Fibroblast of pulmonary artery (primary cell): Measurements from ENCODE around the gene SNAPC1.

Experiments used
- DNase-seq: peaks from one replicate; pipeline ENCODE4 v3.0.0-alpha.2; 2010; ENCODE audit warnings: low read depth
- H3K4me3 ChIP-seq: replicated peaks from 2 replicates; pipeline ENCODE4 v1.5.1; 2011; ENCODE audit warnings: low read depth, mild to moderate bottlenecking, control low read depth, low read length, moderate library complexity
- CTCF ChIP-seq: IDR thresholded peaks from 2 replicates; pipeline ENCODE4 v1.5.1; 2011; ENCODE audit warnings: mild to moderate bottlenecking, control low read depth, low read length, inconsistent platforms; ENCODE audit errors: missing control alignments

Gene SNAPC1, protein sequence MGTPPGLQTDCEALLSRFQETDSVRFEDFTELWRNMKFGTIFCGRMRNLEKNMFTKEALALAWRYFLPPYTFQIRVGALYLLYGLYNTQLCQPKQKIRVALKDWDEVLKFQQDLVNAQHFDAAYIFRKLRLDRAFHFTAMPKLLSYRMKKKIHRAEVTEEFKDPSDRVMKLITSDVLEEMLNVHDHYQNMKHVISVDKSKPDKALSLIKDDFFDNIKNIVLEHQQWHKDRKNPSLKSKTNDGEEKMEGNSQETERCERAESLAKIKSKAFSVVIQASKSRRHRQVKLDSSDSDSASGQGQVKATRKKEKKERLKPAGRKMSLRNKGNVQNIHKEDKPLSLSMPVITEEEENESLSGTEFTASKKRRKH

GRCh38 chr14:61761959-61762786 lies at the start of gene SNAPC1:
SNAPC1 (plus strand) TSS chr14:61762420; CDS start chr14:61762461, 41 bp downstream.
- peak; percentile 99 for DNase-seq
- peak within 1 kb of the TSS; percentile 88 for H3K4me3 ChIP-seq
- no peak for TF ChIP-seq CTCF

DNA sequence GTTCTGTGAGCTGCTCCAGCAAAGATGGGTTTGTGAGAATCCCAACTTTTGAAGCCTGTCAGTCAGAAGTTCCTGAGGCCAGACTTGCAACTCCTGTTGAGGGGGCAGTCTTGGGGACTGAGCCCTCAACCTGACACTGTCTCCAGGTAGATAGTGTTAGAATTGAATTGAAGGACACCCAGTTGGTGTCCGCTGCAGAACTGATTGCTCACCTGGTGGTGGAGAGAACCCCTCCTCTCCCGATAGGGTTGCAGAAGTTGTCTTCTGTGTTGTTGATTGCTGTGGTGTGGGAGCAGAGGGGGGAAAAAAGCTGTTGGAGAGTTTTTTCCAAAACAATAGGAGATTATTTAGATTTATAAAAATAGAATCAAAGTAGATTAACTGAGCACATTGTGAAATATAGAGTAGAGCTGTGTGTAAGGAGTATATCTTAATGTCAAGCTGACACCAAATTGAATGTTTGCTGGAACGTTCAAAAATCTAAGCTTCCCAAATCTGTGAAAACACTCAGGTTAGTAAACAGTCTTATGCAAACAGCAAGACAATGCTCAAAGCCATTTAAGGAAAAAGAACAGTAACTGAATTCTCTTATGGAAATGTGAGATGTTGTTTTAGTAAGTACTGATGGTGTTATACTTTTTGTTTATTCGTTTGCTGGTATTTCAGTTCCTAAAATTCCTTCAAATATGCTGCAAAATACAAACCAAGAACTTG lies 48.3 kb upstream of the SNAPC1 start:
- H3K4me3 ChIP-seq, result peak overlapping the region; percentile 43
- DNase-seq, result no peak
- no peak for TF ChIP-seq CTCF

- H3K4me3 ChIP-seq, result peak overlapping the region; percentile 39
- no peak for DNase-seq
- TF ChIP-seq CTCF, result no peak
Measured at GRCh38 chr14:61716956-61717355, 45.3 kb upstream of the SNAPC1 start.

DNA sequence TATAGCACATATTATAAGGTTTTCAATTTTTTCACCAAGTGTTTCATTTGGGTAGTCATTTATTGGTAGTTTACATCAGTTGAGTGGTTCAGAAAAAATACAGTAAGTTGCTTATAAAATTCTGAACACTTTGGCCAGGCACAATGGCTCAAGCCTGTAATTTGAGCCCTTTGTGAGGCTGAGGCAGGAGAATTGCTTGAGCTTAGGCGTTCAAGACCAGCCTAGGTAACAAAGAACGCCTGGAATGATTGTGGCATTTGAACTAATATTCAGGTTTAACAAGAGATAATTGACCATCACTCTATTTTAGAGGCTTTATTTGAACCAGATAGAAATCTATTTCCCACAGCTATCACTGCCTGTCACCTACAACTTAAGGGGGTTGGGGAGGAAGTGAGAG lies 44.2 kb upstream of the SNAPC1 start:
- TF ChIP-seq CTCF, result no peak
- peak overlapping the region; percentile 32 for H3K4me3 ChIP-seq
- DNase-seq, result no peak

DNA sequence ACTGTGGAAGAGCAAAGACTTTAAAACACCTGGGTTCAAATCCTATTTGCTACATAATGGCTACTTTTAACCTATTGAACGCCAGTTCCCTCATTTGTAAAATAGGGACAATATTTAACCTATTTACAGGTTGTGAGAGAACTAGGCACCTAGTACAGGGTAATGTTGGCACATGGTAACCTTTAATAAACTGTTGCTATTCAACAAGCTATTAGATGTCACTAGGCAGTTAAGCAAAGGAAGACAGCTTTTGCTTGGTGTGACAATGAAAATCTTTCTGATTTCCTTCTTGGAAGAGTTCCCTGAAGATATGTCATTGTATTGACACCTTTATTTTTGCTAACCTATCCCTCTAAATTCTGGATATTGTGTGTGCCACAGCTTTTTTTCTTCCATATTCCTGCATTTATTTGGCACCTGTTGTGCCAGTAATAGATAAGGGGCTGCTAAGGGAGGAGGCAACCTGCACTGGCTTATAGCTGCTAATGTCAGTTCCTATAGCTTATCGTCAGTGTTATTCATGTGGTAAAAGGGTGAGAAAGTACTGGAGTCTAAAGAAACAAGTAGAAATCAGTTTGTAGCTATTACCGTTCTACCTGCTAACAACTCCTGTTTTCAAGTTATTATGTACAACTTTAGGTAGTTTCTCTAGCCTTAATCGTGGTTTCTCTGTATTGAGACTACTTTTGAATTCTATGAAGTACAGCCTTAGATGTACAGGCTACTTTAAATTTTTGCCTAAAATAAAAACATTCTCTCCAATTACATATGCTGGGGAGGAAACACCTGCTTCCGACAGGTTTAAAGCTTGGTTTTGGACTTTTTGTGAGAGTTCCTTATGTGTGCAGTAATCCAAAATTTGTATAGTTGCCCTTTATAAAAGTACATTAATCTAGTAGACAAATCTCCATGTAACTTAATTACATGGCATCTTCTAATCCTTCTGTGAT lies 42.6 kb upstream of the SNAPC1 start:
- TF ChIP-seq CTCF, result no peak
- peak overlapping the region; percentile 33 for H3K4me3 ChIP-seq
- DNase-seq, result no peak

DNA sequence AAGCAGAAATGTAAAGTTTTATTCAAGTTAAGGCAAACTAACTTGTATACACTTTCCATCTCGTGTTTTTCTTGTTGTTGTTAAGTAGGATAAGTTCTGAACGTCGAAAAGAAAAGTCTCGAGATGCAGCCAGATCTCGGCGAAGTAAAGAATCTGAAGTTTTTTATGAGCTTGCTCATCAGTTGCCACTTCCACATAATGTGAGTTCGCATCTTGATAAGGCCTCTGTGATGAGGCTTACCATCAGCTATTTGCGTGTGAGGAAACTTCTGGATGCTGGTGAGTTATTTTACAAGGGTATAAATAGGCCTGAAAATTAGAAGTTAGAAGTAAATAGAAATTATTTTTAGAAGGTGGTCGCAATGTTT lies 41.9 kb upstream of the SNAPC1 start:
- H3K4me3 ChIP-seq, result peak overlapping the region; percentile 33
- TF ChIP-seq CTCF, result no peak
- DNase-seq, result no peak
